ENCODE measurements around the gene MASP2.
"Not testable (repeated sequence)": the region's sequence is repeated elsewhere in the genome, so short reads cannot be mapped to it uniquely, and the experiment has no call there.

MASP2 gene

GRCh38 chr1:11058595-11059154 lies 11.6 kb upstream of the MASP2 start:
- DNase-seq (ENCODE audit: low read depth in 2 of 2), result no peak

GRCh38 chr1:11058026-11058425 lies 11.0 kb upstream of the MASP2 start:
- DNase-seq (ENCODE audit: low read depth in 2 of 2), result no peak

GRCh38 chr1:11057477-11057876 lies 10.4 kb upstream of the MASP2 start:
- DNase-seq (ENCODE audit: low read depth in 2 of 2), result no peak

- no peak for DNase-seq (ENCODE audit: low read depth in 2 of 2)
These were observed 9.5 kb upstream of the MASP2 start for GRCh38 chr1:11056504-11056903.

- DNase-seq (ENCODE audit: low read depth in 2 of 2), result no peak
These were observed 8.6 kb upstream of the MASP2 start for GRCh38 chr1:11055676-11056075.

- DNase-seq (ENCODE audit: low read depth in 2 of 2), result no peak
These were observed 7.6 kb upstream of the MASP2 start for GRCh38 chr1:11054666-11055065.

- no peak for DNase-seq (ENCODE audit: low read depth in 2 of 2)
These were observed 7.1 kb upstream of the MASP2 start for GRCh38 chr1:11054181-11054580.

- DNase-seq (ENCODE audit: low read depth in 2 of 2), result no peak
These were observed 6.7 kb upstream of the MASP2 start for GRCh38 chr1:11053758-11054137.

GRCh38 chr1:11052839-11053757 lies 6.1 kb upstream of the MASP2 start:
- DNase-seq (ENCODE audit: low read depth in 2 of 2), result no peak

- no peak for DNase-seq (ENCODE audit: low read depth in 2 of 2)
These were observed 4.9 kb upstream of the MASP2 start for GRCh38 chr1:11051781-11052511.

- DNase-seq (ENCODE audit: low read depth in 2 of 2), result not testable (repeated sequence)
These were observed 4.1 kb upstream of the MASP2 start for GRCh38 chr1:11051121-11051520.

- DNase-seq (ENCODE audit: low read depth in 2 of 2), result no peak
These were observed 821 bp downstream of the MASP2 start for GRCh38 chr1:11046270-11046566.

- no peak for DNase-seq (ENCODE audit: low read depth in 2 of 2)
These were observed 1.4 kb downstream of the MASP2 start for GRCh38 chr1:11045428-11046269.

- DNase-seq (ENCODE audit: low read depth in 2 of 2), result no peak
These were observed 2.1 kb downstream of the MASP2 start for GRCh38 chr1:11044849-11045427.

GRCh38 chr1:11044086-11044848 lies 2.8 kb downstream of the MASP2 start:
- no peak for DNase-seq (ENCODE audit: low read depth in 2 of 2)

- DNase-seq (ENCODE audit: low read depth in 2 of 2), result no peak
These were observed 3.8 kb downstream of the MASP2 start for GRCh38 chr1:11042995-11043874.

GRCh38 chr1:11042065-11042464 lies 5.0 kb downstream of the MASP2 start:
- no peak for DNase-seq (ENCODE audit: low read depth in 2 of 2)

GRCh38 chr1:11041048-11041447 lies 6.0 kb downstream of the MASP2 start:
- DNase-seq (ENCODE audit: low read depth in 2 of 2), result no peak

- DNase-seq (ENCODE audit: low read depth in 2 of 2), result not testable (repeated sequence)
These were observed 7.0 kb downstream of the MASP2 start for GRCh38 chr1:11040105-11040429.

Measured in stimulated activated CD4-positive, alpha-beta T cell treated with anti-CD3 and anti-CD28 coated beads, Interleukin-4, amount 100 ng/mL, for 48 hours (primary cell).